ENCODE measurements around the gene CAPZB. TPM values are rescaled to one million over a fixed set of nuclear protein-coding genes. Genes with fewer than 3 reads are reported as not detected.

The CAPZB gene
- total RNA-seq, 3 donors from 2014 or later, result 112 to 114 (median 113) TPM

- H3K4me3 ChIP-seq, result no peak overlapping the region
- no peak for DNase-seq (ENCODE audit: low spot score in 2 of 2)
- intact Hi-C loops (cut with DNase I; ENCODE audit: low total_unique reads), result loop anchor here (10.0 kb wide), 1 partner anchor 54 kb away; the partner anchor contains the start of gene CAPZB
- no peaks in the 10 kb centered on the region for H3K9me3 ChIP-seq
- peak overlapping the region; percentile 76 to 81 for H3K27ac ChIP-seq
- H3K4me1 ChIP-seq, result peaks cover 35 to 50% of the 10 kb centered on the region in 2 donors
- TF ChIP-seq POLR2AphosphoS5 (IDR thresholded peaks at IDR 0.05), result peak in 1 of 3 donors; percentile 37
- no peak for TF ChIP-seq CTCF (IDR thresholded peaks at IDR 0.05)
- H3K27me3 ChIP-seq, result no peaks in the 10 kb centered on the region
- H3K36me3 ChIP-seq, result no peaks in the 10 kb centered on the region
Observed at GRCh38 chr1:19430121-19431068, 54.9 kb downstream of the CAPZB start.

GRCh38 chr1:19429611-19430010, 55.7 kb downstream of the CAPZB start:
- DNase-seq (ENCODE audit: low spot score in 2 of 2), result no peak
- Histone ChIP-seq H3K27me3 (no peaks in the 10 kb centered on the region), H3K9me3 (no peaks in the 10 kb centered on the region), H3K4me1 (peaks cover 35 to 49% of the 10 kb centered on the region in 2 donors), H3K4me3 (no peak overlapping the region), H3K36me3 (no peaks in the 10 kb centered on the region), H3K27ac (peak overlapping the region; percentile 76 to 81)
- no peak for TF ChIP-seq POLR2AphosphoS5 (IDR thresholded peaks at IDR 0.05)
- no peak for TF ChIP-seq CTCF (IDR thresholded peaks at IDR 0.05)
- no peak for TF ChIP-seq POLR2A (IDR thresholded peaks at IDR 0.05)
- intact Hi-C loops (cut with DNase I; ENCODE audit: low total_unique reads), result loop anchor here (10.0 kb wide), 1 partner anchor 55 kb away; the partner anchor contains the start of gene CAPZB

- TF ChIP-seq POLR2A (IDR thresholded peaks at IDR 0.05) (no peak), POLR2AphosphoS5 (IDR thresholded peaks at IDR 0.05) (no peak), CTCF (IDR thresholded peaks at IDR 0.05) (no peak)
- Histone ChIP-seq H3K9me3 (no peaks in the 10 kb centered on the region), H3K27ac (peak overlapping the region; percentile 81 to 90), H3K27me3 (no peaks in the 10 kb centered on the region), H3K4me1 (peaks cover 41 to 58% of the 10 kb centered on the region in 2 donors), H3K4me3 (peak overlapping the region in 1 of 3 donors; percentile 21), H3K36me3 (no peaks in the 10 kb centered on the region)
- intact Hi-C loops (cut with DNase I; ENCODE audit: low total_unique reads), result no loop called here
- no peak for DNase-seq (ENCODE audit: low spot score in 2 of 2)
Observed at GRCh38 chr1:19427087-19427781, 58.1 kb downstream of the CAPZB start.

- intact Hi-C loops (cut with DNase I; ENCODE audit: low total_unique reads), result no loop called here
- no peak for TF ChIP-seq CTCF (IDR thresholded peaks at IDR 0.05)
- TF ChIP-seq POLR2AphosphoS5 (IDR thresholded peaks at IDR 0.05), result no peak
- TF ChIP-seq POLR2A (IDR thresholded peaks at IDR 0.05), result no peak
- H3K27ac ChIP-seq, result peak overlapping the region; percentile 81 to 90
- peaks cover 41 to 58% of the 10 kb centered on the region in 2 donors for H3K4me1 ChIP-seq
- no peak for DNase-seq (ENCODE audit: low spot score in 2 of 2)
- no peaks in the 10 kb centered on the region for H3K27me3 ChIP-seq
- peak overlapping the region in 1 of 3 donors; percentile 21 for H3K4me3 ChIP-seq
- no peaks in the 10 kb centered on the region for H3K9me3 ChIP-seq
- H3K36me3 ChIP-seq, result no peaks in the 10 kb centered on the region
Observed at GRCh38 chr1:19426294-19427086, 58.8 kb downstream of the CAPZB start.

Data from breast epithelium (tissue), 4 donors.